ENCODE results near the gene LIPC.

Gene LIPC

DNA sequence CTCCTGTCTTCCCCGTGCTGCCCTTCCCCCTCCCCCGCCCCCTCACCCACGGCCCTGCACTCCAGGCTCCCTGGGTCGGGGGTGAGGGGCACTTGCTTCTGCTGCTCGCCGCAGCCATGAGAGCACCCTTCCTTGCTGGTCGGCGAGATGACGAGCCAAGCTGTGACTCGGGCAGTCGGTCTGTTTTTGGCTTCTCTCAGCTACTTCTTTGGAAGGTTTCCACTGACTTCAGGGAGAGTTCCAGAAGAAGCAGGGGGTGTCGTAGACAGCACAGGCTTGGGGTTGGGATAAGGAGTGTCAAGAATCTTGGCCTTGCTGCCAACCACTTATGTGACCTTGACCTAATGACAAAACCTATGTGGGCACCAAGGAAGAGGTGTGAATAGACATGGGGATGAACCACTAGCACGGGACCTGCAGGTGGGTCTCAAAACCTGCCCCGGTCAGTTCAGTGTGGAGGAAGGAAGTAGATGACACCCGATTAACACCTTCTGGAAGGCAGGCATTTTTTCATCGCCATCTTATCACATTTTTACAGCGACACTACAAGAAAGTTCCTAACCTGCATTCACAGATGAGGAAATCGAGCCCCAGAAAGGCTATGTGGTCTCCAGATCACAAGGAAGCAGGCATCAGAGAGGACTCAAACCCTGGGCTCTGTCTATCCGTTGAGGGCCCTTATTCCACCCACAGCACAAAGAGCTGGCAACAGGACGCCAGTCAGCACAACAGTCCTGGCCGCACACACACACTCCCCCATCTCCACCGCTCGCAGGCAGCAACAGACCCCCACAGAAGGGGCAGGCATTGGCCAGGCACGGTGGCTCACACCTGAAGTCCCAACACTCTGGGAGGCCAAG lies 120.9 kb downstream of the LIPC start:
- no peak for ATAC-seq
- Mint-ChIP-seq H3K4me3 (no peak overlapping the region), H3K4me1 (peaks cover 25% of the 10 kb centered on the region), H3K36me3 (no peaks in the 10 kb centered on the region), H3K27ac (no peak overlapping the region), H3K9me3 (no peaks in the 10 kb centered on the region)
- no peak for DNase-seq (ENCODE audit: low spot score in 2 of 2)

- Mint-ChIP-seq H3K4me3 (no peak overlapping the region), H3K4me1 (peaks cover 25% of the 10 kb centered on the region), H3K36me3 (no peaks in the 10 kb centered on the region), H3K27ac (no peak overlapping the region), H3K9me3 (no peaks in the 10 kb centered on the region)
- DNase-seq (ENCODE audit: low spot score in 2 of 2), result no peak
- ATAC-seq, result no peak
Measured at GRCh38 chr15:58553365-58553918, 121.7 kb downstream of the LIPC start.

DNA sequence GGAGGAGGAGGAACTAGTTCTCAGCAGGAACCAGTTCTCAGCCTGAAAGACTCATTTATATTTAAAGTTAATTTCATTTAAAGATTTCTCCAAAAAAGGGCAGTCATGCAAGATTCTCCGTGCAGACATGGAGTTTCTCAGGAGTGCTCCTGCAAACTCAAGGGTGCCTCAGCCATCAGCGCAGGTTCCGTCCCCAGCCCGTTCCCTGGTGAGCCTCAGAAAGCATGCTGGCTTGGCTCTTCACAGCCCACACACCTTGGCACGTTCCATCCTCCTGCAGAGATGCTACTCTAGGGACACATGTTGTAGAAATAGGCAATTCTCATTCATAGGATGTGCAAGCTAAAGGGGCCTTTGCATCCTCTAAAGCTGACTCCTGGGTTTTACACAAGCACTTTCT lies 123.0 kb downstream of the LIPC start:
- Mint-ChIP-seq H3K4me1 (peaks cover 25% of the 10 kb centered on the region), H3K27ac (no peak overlapping the region), H3K36me3 (no peaks in the 10 kb centered on the region), H3K4me3 (no peak overlapping the region), H3K9me3 (no peaks in the 10 kb centered on the region)
- ATAC-seq (no peak), DNase-seq (ENCODE audit: low spot score in 2 of 2) (no peak)

GRCh38 chr15:58555162-58556027 lies 123.6 kb downstream of the LIPC start:
- DNase-seq (ENCODE audit: low spot score in 2 of 2) (no peak), ATAC-seq (no peak)
- H3K36me3 Mint-ChIP-seq, result no peaks in the 10 kb centered on the region
- peaks cover 19% of the 10 kb centered on the region for H3K4me1 Mint-ChIP-seq
- no peaks in the 10 kb centered on the region for H3K9me3 Mint-ChIP-seq
- no peak overlapping the region for H3K4me3 Mint-ChIP-seq
- H3K27ac Mint-ChIP-seq, result no peak overlapping the region

- Mint-ChIP-seq H3K27ac (no peak overlapping the region), H3K4me3 (no peak overlapping the region), H3K9me3 (no peaks in the 10 kb centered on the region), H3K4me1 (peaks cover 16% of the 10 kb centered on the region), H3K36me3 (no peaks in the 10 kb centered on the region)
- DNase-seq (ENCODE audit: low spot score in 2 of 2), result no peak
- ATAC-seq, result no peak
Measured at GRCh38 chr15:58556028-58556361, 124.2 kb downstream of the LIPC start.

DNA sequence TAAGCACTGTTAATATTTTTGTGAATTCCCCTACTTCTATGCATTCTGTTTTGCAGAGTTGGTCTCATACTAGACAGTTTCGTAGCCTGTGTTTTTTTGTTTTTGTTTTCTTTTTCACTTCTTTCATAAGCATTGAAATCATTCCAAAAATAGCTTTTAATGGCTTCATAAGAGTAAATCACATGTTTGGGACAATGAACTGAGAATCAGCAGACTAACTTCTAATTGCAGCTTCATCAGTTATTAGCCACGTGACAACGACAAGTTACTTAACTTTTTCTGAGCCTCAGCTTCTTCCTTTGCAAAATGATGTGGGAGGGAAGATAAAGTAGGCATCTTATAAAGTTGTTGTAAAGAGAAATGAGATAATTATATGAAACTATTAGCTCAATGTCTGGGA lies 124.8 kb downstream of the LIPC start:
- H3K36me3 Mint-ChIP-seq, result no peaks in the 10 kb centered on the region
- no peak for ATAC-seq
- H3K9me3 Mint-ChIP-seq, result no peaks in the 10 kb centered on the region
- peaks cover 11% of the 10 kb centered on the region for H3K4me1 Mint-ChIP-seq
- no peak overlapping the region for H3K4me3 Mint-ChIP-seq
- no peak for DNase-seq (ENCODE audit: low spot score in 2 of 2)
- H3K27ac Mint-ChIP-seq, result no peak overlapping the region

DNA sequence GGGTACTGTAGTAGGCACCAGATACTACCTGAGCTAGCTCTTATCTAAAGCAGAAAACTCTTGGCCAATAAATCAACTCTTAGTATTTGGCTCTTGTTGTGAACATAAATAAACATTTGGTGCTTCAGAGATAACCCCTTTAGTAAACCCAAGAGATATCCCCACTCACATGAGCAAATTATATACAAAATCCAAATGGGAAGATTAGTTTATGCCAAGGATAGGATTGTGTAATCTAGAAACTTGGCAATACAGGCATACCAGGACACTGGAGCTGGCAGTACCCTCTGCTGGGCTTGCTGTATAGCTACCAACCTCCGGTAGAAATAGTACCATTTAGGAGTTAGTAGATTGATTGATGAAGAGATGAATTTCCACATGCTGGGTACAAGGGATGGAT lies 127.0 kb downstream of the LIPC start:
- DNase-seq (ENCODE audit: low spot score in 2 of 2), result no peak
- ATAC-seq, result no peak
- Mint-ChIP-seq H3K4me3 (no peak overlapping the region), H3K4me1 (peaks cover 1% of the 10 kb centered on the region), H3K27ac (no peak overlapping the region), H3K9me3 (no peaks in the 10 kb centered on the region), H3K36me3 (no peaks in the 10 kb centered on the region)

DNA sequence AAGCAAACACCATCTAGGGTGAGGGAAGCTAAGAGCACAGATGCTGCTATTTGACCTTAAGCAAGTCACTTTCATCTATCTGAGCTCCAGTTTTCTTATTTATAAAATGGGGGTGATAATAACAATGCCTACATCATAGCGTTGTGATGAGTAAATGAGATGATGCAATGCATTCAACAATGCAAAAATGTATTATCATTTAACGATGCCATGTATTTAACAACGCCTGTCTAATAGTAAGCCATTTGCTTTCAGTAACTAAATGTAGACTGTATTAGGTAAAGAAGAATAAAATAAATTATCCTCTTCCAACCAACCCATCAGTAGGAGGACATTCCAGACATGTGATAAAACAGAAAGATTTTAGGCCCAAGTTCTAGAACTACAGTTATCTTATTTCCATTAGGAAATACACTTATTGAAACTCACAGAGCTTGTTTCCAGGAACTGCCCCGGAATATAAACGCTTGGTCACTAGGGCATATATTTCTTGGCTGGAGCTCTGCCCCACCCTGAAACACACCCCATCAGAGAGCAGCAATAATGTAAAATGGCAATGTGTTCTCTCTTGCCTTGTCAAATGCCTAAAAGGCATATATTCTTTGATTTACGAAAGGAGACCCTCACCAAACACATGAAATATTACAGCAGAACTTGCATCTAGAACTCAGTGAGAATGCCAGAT lies 128.3 kb downstream of the LIPC start:
- Mint-ChIP-seq H3K9me3 (no peaks in the 10 kb centered on the region), H3K4me1 (peaks cover 4% of the 10 kb centered on the region), H3K4me3 (no peak overlapping the region), H3K36me3 (no peaks in the 10 kb centered on the region), H3K27ac (no peak overlapping the region)
- ATAC-seq (no peak), DNase-seq (ENCODE audit: low spot score in 2 of 2) (no peak)

GRCh38 chr15:58561321-58561720 lies 129.5 kb downstream of the LIPC start:
- DNase-seq (ENCODE audit: low spot score in 2 of 2) (no peak), ATAC-seq (no peak)
- Mint-ChIP-seq H3K36me3 (no peaks in the 10 kb centered on the region), H3K27ac (no peak overlapping the region), H3K9me3 (no peaks in the 10 kb centered on the region), H3K4me1 (peaks cover 7% of the 10 kb centered on the region), H3K4me3 (no peak overlapping the region)

DNA sequence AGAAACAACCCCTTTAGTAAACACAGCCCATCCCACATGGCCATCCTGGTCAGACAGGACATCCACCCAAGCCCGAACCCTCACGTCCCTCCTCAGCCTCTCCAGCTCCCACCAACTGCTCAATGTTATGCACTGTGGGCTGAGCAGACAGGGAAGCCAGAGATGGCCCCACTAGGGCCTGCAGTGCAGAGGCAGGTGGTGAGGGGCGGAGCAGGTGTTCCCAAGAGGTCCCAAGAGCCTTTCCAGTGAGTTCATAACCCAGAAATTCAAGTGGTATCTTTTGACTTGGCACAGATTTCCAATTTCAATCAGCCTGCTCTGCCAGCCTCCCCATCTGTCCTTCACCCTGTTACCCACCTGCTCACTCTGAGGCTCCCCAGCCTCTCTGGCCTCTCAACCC lies 130.3 kb downstream of the LIPC start:
- Mint-ChIP-seq H3K4me3 (no peak overlapping the region), H3K27ac (no peak overlapping the region), H3K4me1 (peaks cover 7% of the 10 kb centered on the region), H3K9me3 (no peaks in the 10 kb centered on the region), H3K36me3 (no peaks in the 10 kb centered on the region)
- ATAC-seq, result no peak
- no peak for DNase-seq (ENCODE audit: low spot score in 2 of 2)

GRCh38 chr15:58564981-58565380 lies 133.2 kb downstream of the LIPC start:
- Mint-ChIP-seq H3K27ac (no peak overlapping the region), H3K36me3 (no peaks in the 10 kb centered on the region)
- ATAC-seq, result no peak

DNA sequence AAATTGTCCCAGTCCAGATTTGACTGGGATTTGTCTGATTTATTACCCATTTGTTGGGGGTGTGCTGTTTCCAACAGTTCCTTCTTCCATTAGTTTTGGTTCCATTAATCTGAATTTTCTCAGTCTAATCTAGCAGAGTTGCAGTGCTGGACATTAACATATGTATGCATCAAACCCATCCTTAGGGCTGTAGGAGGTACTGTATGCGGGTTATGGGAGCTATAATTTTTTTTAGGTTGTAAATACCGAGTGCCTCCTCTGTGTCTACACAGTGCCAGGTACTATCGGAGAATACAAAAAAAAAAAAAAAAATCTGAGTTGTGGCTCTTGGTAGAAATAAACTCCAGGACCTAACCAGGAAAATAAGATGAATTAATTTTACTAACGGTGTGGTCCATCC lies 133.8 kb downstream of the LIPC start:
- Mint-ChIP-seq H3K4me1 (peaks cover 16% of the 10 kb centered on the region), H3K4me3 (no peak overlapping the region), H3K36me3 (no peaks in the 10 kb centered on the region), H3K27ac (no peak overlapping the region), H3K9me3 (no peaks in the 10 kb centered on the region)
- DNase-seq (ENCODE audit: low spot score in 2 of 2) (no peak), ATAC-seq (no peak)

More at GRCh38 chr15:58564981-58565380, 133.2 kb downstream of the LIPC start:
- Mint-ChIP-seq H3K4me1 (peaks cover 16% of the 10 kb centered on the region), H3K9me3 (no peaks in the 10 kb centered on the region), H3K4me3 (no peak overlapping the region)
- no peak for DNase-seq (ENCODE audit: low spot score in 2 of 2)

DNA sequence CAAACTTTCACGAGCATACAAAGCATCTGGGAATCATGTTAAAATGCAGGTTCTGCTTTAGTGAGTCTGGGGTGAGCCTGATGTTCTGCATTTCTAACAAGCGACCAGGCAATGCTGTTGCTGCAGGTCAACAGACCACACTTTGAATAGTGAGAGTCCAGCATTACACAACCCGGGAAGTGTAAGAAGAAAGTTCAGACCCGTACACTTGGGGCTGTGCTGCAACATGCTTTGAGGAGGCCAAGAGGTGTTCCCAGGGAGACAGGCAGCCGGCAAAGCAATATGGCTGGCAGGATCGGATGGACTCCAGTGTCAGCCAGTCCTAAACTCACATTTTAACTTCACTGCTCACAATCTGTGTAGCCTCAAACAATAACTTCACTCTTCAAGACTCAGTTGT lies 134.2 kb downstream of the LIPC start:
- Mint-ChIP-seq H3K4me1 (peaks cover 16% of the 10 kb centered on the region), H3K4me3 (no peak overlapping the region), H3K27ac (no peak overlapping the region), H3K36me3 (no peaks in the 10 kb centered on the region), H3K9me3 (no peaks in the 10 kb centered on the region)
- DNase-seq (ENCODE audit: low spot score in 2 of 2) (no peak), ATAC-seq (no peak)

DNA sequence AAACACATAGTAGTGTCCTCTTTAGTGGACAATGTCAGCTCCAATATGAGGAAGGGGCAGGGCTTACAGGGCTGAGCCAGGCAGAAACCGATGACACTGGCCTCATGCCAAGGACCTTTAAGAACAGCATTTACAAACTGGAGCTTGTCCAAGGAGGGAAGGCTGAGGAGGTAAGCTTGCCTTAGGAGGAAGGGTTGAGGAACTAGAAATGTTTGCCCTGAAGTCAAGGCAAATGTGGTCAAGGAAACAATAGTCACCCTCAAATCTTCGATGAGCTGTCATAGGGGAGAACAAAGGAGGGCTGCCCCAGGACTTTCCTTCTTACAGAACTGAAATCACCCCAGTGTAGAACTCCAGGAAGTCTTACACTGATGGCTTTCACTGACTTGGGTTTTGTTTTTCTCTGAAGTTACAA lies 136.4 kb downstream of the LIPC start:
- ATAC-seq (peak; percentile 69), DNase-seq (ENCODE audit: low spot score in 2 of 2) (no peak)
- H3K4me3 Mint-ChIP-seq, result no peak overlapping the region

DNA sequence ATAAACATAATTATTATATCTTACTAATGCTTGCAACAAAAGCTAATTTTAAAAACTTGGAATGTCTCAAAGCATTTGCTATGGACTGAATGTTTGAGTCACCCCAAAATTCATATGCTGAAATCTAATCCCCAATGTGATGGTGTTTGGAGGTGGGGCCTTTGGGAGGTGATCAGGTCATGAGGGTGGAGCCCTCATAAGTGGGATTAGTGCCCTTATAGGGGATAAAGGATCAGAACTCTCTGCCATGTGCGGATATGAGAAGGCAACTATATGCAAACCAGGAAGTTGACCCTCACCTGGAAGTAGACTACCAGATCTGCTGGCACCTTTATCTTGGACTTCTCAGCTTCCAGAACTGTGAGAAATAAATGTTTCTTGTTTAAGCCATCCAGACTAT lies 137.7 kb downstream of the LIPC start:
- no peak overlapping the region for H3K27ac Mint-ChIP-seq
- no peak overlapping the region for H3K4me3 Mint-ChIP-seq
- H3K4me1 Mint-ChIP-seq, result peaks cover 16% of the 10 kb centered on the region
- DNase-seq (ENCODE audit: low spot score in 2 of 2) (no peak), ATAC-seq (no peak)
- no peaks in the 10 kb centered on the region for H3K36me3 Mint-ChIP-seq
- H3K9me3 Mint-ChIP-seq, result no peaks in the 10 kb centered on the region

More for the DNA sequence above, 136.4 kb downstream of the LIPC start:
- H3K9me3 Mint-ChIP-seq, result no peaks in the 10 kb centered on the region
- no peaks in the 10 kb centered on the region for H3K36me3 Mint-ChIP-seq
- no peak overlapping the region for H3K27ac Mint-ChIP-seq
- peaks cover 16% of the 10 kb centered on the region for H3K4me1 Mint-ChIP-seq
